Heart left ventricle (tissue), 13 donors: ENCODE results near the gene ERFL.

Experiments used
- POLR2A ChIP-seq, 2 donors: fragments of 450-650 bp; IDR thresholded peaks; one replicate each; pipeline ENCODE4 v1.6.1; 2017; ENCODE audit warnings: antibody characterized with exemption in 2 of 2, mild to moderate bottlenecking in 2 of 2, moderate library complexity in 2 of 2
- TF ChIP-seq, protein P1 (sequence below), 12 donors: fragments of 200-600 bp; sonication (generic) in 4 of 12; IDR thresholded peaks; one replicate each; pipeline versions ENCODE4 v1.5.0 to v1.8.0; 2018 to 2022; ENCODE audit warnings: antibody characterized with exemption in 12 of 12, mild to moderate bottlenecking in 5 of 12
- donor health status: ischemic (EF 13 %, LVEDD 7.1; RV severe dilation, severe dysfunction).
- donor health status: DM: no; HTN: yes; CAD: no.
- donor health status: DM: no; HTN: no; CAD: no.
- donor health status: ischemic (EF 25% LVEDD 6.9; RV normal size, moderate dysfunction).
- donor health status: ischemic (EF 25% LVEDD 5.7; RV mildly dilated, moderate dysfunction).
- donor health status: ischemic (EF 35%, LVEDD 5.7; RV mildly dilated, moderate dysfunction).
- donor health status: nonischemic (EF 11% LVEDD 7.7; RV severe dilation, severe dysfunction).
- donor health status: DM: yes; HTN: yes; CAD: no.
- donor health status: PGD.
- donor health status: ischemic (EF 29% LVEDD 5.4; RV normal size, mild dysfunction).
- donor health status: nonischemic (EF 23%, LVEDD 6.1; RV moderate dilation, normal function).

DNA sequence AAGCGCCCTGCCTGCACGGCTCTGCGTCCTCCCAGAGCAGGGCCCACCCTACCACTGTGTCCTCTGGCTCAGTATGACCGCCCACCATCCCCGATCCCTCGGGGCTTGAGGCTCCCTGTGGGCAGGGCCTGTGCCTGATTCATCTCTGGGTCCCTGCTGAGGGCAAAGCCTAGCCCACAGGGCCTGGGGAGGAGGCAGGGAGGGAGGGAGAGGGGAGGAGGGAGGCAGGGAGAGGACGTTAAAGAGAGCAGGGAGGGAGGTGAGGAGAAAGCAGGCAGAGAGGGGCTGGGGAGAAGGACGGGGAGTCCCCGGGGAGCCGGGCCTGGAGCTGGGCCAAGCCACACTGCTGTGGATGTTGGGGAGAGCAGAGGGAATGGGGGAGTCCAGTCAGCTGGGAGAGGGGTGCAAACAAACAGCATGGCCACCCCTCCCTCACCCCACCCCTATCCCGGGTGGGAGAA, 4.0 kb upstream of the ERFL start:
- TF ChIP-seq, protein P1, sequence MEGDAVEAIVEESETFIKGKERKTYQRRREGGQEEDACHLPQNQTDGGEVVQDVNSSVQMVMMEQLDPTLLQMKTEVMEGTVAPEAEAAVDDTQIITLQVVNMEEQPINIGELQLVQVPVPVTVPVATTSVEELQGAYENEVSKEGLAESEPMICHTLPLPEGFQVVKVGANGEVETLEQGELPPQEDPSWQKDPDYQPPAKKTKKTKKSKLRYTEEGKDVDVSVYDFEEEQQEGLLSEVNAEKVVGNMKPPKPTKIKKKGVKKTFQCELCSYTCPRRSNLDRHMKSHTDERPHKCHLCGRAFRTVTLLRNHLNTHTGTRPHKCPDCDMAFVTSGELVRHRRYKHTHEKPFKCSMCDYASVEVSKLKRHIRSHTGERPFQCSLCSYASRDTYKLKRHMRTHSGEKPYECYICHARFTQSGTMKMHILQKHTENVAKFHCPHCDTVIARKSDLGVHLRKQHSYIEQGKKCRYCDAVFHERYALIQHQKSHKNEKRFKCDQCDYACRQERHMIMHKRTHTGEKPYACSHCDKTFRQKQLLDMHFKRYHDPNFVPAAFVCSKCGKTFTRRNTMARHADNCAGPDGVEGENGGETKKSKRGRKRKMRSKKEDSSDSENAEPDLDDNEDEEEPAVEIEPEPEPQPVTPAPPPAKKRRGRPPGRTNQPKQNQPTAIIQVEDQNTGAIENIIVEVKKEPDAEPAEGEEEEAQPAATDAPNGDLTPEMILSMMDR (IDR thresholded peaks at IDR 0.05): no peak
- TF ChIP-seq POLR2A (IDR thresholded peaks at IDR 0.05): no peak
